MV-4-11 (cell line): ENCODE data around the gene PRKCE.
A peak's percentile ranks its signal among the peaks of the same experiment; 100 is the strongest.

Source experiments
- DNase-seq: peaks from one replicate; lab custom pipeline; 2025; lab: John Stamatoyannopoulos, UW

PRKCE gene

DNA sequence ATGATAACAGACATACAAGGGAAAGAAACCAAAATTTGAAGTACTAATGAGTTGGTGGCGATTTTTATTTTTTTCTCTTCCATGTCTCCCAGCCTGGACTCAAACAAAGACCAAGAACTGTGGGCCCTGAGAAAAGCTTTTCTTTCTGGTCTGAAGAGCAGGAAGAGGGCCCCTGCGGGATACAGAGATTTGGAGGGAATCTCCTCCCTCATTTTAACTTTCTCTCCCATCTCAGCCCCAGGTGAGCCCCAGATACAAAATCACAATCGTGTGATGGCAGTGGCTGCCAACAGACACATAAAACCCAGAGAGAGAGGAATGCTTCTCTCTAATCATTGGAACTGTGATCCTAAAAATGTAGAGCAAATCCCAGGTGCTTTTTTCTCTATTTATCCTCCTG lies 19.5 kb upstream of the PRKCE start:
- no peak for DNase-seq

- no peak for DNase-seq
Measured at GRCh38 chr2:45634223-45634622, 17.3 kb upstream of the PRKCE start.

DNA sequence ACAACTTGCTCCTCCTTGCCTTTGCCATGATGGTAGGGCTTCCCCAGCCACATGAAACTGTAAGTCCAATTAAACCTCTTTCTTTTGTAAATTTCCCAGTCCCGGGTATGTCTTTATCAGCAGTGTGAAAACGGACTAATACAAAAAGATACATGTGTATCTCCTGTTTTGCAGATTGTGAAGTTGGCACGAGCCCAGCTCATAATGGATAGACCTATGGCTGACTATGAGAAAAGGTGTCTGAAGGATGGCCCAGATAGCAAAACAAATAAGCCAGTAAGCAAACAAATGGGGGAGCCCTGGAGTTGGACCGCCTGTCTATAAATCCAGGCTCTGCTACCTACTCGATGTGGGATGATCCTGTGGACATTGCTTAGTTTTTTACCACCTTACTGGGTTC lies 15.5 kb upstream of the PRKCE start:
- no peak for DNase-seq

DNA sequence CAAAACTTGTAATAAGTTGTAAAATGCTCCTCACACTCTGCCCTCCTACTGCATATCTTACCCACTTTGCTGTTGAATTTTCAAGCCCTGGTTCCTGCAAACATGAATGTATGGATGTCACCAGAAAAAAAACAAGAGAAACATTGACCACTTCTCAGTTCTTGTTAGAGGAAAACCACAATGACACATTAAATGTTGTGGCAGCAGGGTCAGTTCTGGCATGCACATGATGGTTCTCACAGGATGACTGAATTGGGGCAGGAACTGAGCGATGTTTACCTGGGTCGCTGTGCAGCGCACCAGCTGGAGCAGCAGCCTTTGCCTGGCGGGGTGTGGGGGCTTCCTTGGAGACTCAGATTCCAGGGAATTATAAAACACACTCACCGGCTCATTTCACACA lies 14.0 kb upstream of the PRKCE start:
- DNase-seq: peak; percentile 90

DNA sequence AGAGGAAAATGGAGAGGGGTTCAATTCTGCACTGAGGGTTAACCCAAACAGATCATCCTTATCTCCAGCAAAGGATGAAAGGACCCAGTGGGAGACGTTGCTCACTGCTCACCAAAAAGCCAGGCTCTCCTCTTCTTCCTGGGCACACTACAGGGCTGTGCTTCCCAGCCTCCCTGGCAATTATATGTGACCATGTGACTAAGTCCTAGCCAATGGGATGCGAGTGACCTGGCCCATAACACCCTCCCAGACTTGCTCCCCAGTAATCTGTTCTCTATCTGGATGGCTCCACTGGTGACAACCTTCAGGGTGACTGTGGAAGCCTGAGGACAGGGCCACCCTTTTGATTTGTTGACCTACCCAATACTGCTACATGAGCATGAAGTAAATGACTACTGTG lies 10.9 kb upstream of the PRKCE start:
- DNase-seq: no peak

- DNase-seq: no peak
Measured at GRCh38 chr2:45643095-45643494, 8.4 kb upstream of the PRKCE start.

DNA sequence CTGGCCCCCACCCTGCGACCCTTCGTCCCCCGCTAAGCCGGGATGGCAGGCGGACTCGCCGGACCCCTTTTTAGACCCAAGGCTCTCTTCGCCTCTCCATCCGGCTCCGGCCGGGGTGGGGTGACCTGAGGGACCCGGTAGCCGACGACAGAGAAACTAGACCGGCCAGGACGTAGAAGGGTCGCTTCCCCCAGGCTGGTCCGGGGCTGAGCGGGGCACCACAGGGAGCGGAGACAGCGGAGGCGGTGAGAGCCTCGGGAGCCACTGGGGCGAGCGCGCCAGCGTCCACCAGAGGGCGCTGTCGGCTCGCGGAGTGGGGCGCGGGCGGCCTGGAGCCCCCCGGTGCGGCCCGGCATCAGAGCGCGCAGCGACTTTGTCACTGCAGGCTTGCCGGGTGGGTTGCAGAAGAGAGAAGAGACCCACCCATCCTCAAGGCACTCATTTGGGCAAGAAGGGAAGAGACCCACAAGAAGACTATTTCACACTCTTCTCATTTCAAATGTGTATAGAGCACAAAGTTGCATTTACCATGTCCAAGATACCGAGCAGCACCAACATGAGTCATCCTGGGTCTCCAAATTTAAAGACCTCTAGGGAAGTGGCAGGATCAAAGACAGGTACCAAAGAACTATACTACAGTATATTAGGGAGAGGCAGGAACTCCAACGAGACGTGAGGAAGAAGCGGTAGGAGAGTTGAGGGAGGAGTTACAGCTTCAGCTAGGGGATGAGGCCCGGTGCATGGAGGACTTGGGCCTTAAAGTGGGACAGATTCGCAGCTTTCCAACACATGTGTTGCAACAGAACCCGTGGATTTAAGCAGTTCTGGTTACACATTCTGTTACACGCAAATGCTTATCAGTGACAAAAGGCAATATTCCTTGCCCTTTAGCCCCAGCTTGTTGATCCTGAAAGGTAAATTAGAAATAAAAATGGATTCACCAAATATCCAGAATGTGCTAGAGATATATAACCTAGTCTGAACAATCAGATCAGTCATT lies 7.6 kb upstream of the PRKCE start:
- peak; percentile 29 for DNase-seq

DNA sequence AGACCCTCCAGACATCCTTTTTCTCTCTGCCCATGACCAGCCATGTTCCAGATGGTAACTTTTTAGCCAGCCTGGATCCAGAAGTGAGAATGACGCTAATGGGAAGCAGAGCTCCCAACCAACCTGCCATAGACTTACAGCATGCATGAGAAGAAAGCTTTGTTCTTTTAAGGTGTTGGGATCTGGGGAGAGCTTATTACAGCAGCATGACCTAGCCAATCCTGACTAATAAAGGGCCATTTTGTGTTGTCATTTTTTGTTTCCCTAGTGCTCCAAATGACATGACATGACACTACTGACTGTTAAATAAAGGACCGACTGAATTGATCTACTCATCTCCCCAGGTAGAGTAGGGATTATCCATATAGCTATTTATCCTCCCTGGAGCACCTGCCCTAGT lies 5.2 kb upstream of the PRKCE start:
- DNase-seq: no peak

- DNase-seq: no peak
Measured at GRCh38 chr2:45647356-45647755, 4.1 kb upstream of the PRKCE start.

DNA sequence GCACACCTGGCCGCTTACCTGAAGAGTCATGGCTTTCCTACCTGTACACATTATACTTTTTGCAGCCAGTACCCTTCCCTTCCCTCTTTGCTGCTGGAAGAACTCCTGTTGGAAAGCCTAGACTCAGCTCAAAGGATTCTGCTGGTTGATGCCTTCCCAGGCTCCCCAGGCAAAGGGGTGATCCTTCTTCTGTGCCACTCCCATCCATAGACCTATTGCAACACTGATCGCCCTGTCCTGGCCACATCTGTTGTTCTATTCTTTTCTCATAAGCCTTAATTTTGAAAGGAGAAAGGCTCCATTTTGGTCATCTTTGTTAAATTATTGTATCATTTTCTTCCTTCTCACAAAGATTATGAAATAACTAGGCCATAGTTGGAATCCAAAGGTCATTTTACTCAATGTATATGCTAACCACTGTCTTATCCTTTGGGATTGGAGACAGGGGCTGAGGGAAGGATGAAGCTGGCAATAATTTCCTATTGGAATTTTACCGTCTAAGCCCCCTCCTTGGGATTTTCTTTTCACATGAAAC lies 3.4 kb upstream of the PRKCE start:
- DNase-seq: no peak

GRCh38 chr2:45648636-45649035 lies 2.8 kb upstream of the PRKCE start:
- no peak for DNase-seq

DNA sequence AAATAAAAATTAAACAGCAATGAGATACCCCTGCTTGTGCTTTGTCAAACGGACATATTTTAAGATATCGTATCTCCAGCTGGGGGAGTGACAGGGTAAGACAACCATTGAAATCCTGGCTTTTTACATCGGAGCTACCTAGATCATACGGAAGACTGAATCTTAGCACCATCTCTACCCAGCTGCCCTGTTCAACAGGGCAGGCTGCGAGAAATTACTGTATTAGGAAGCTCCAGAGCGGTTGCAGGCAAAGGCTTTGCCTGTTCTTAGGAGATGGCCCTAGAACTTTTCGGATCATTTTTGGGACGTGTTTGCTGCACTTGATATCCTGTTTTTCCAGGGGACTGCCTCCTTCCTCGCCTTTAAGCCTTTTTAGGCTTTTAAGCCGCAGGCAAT lies 2.0 kb upstream of the PRKCE start:
- DNase-seq: no peak

DNA sequence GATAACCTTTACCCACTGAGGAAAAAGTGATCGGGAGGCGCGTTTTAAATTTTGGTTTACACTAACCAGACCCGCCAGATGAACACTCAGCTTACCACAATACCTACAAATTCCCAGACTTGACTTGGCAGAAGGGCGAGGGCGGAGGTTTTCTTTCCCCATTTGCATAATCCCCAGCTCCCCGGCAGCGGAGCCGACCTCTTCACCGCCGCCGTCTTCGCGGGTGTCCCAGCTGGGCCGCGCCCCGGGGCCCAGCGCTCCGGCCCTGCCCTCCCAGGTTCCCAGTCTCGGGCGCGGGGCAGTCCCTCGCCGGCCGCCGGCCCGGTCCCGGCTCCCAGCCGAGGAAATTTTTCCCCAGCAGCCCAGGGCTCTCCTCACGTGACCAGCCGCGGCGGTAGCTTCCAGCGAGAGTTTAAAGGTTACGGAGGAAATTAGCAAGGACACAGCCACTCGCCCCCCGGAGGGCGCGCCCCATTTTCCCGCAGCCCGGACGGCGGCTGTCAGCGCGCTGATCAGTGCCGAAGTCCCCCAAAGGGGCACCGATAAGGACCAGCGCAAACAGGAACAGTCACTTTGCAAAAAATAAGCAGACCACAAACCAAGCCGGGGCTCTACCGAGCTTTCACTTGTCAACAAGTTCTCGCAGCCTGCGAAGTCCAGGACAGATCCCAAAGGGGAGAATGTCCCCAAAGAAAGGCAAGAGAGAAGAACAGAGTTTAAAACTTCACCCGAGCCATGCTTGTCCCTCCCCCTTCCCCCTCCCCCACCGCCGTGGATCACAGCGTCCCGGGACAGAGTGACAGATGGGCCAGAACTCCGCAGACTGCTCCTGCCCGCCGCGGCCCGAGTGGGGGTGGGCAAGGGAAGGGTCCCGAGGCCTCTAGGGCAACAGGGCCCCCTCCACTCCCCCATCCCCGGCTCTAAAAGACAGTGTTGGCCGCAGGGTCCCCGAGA lies 1.3 kb upstream of the PRKCE start:
- peak; percentile 23 for DNase-seq

DNA sequence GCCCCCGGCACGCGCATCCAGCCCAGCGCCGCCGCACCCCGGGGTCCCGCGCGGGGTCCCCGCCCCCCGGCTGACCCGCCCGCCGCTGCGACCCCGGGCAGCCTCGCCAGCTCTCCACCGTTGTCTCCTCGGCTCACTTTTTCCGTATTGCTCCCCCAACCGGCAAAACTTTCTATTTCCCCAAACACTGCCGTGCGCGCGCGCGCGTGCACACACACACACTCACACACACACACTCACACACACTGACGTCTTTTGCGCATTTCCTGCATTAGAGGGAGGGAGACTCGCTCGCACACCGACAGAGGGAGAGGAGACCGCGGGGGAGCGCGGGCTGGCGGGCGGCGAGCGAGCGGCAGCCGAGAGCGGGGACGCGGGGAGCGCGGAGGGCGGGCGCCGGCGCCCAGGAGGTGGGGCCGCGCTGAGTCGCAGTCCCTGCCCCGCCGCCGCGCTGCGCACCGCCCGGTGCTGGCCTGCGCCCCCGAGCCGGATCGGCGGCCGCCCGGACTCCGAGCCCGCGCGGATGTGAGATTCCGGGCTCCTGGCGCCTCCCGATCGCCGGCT lies 542 bp upstream of the PRKCE start:
- peak; percentile 91 for DNase-seq

- peak; percentile 71 for DNase-seq
Measured at GRCh38 chr2:45652090-45653031, 886 bp downstream of the PRKCE start.

DNA sequence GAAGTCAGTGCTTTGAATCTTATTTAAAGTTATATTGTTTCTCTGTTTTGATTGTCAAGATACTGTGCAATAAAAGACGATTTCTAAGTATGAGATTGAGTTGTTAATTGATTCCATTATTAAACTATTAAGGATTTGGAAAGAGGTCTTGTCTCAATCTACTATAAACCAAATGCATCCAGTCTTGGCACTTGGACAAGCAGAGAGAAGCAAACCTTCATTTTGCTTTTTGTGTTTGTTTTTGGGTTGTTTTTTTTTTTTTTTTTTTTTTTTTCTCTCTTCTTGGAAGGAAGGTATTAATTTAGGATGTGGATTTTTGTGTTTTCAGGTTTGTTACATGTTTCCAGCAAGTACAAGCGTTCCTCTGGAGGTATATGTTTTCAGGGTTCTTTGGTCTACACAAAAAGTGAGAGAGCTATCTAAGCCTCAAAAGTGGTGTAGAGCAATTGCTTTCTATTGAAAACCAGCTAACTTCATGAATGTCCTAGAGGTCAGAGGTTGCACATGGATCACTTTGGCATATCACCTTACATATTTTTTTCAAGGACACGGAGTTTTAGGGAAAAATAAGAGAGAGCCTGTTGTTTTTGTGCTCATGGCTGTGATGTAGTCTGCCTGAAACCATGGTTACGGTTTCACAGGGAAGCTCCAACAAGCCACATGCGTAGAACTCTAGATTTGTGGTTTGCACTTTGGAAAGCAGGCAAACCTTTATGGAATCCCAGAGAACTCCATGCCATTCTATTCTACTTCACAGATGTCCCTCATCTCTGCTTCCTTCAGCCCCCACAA lies 1.8 kb downstream of the PRKCE start:
- DNase-seq: peak; percentile 14

- DNase-seq: no peak
Measured at GRCh38 chr2:45654250-45654649, 2.8 kb downstream of the PRKCE start.

- no peak for DNase-seq
Measured at GRCh38 chr2:45661828-45662227, 10.4 kb downstream of the PRKCE start.

GRCh38 chr2:45664635-45665261 lies 13.3 kb downstream of the PRKCE start:
- peak; percentile 21 for DNase-seq

DNA sequence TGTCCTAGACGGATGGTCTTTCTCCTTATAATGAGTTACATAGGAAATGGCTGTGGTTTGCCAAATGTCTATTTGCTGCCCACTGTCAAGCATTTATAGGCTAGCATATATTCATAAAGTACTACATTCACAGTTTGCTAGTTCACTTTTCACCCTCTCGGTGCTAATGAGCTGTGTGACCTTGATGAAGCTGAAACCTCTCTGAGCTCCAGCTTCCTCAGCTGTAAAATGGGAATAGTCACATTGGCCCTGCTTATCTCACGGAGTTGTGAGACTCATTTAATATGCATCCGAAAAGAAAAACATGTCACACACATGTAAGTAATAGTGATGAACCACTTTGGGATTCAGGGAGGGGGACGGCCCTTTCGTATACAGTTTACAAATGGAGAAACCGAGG lies 17.0 kb downstream of the PRKCE start:
- no peak for DNase-seq
